Stomach (tissue), 9 donors: ENCODE data around the gene CAPN2. TPM values are rescaled to one million over a fixed set of nuclear protein-coding genes. Genes with fewer than 3 reads are reported as not detected.

Experiments used
- DNase-seq, 2 donors: peaks; one replicate each; pipeline versions ENCODE4 v3.0.0 to v3.0.0-alpha.2; 2013 to 2019
- H3K27ac ChIP-seq, 5 donors: fragments of 200-600 bp in 4 of 5; sonication (generic) in 4 of 5; one replicate each; pipeline ENCODE4 v1.5.1; 2013 to 2019; ENCODE audit warnings: mild to moderate bottlenecking in 1 of 5, moderate library complexity in 1 of 5
- H3K27me3 ChIP-seq, 3 donors: fragments of 200-600 bp; sonication (generic); one replicate each; pipeline ENCODE4 v1.5.1; 2017 to 2019; ENCODE audit warnings: mixed run types in 1 of 3
- H3K36me3 ChIP-seq, 4 donors: fragments of 200-600 bp; sonication (generic); 1 replicate in 3 of 4; 2 replicates in 1 of 4; pipeline ENCODE4 v1.5.1; 2016 to 2019
- H3K4me1 ChIP-seq, 4 donors: fragments of 200-600 bp; sonication (generic); one replicate each; pipeline ENCODE4 v1.5.1; 2016 to 2019
- H3K4me3 ChIP-seq, 4 donors: fragments of 200-600 bp; sonication (generic) in 3 of 4; one replicate each; pipeline ENCODE4 v1.5.1; 2016 to 2019; ENCODE audit warnings: mild to moderate bottlenecking in 1 of 4
- H3K9me3 ChIP-seq, 4 donors: fragments of 200-600 bp; sonication (generic); one replicate each; pipeline ENCODE4 v1.5.1; 2016 to 2019
- CTCF ChIP-seq, 7 experiments: fragments of 450-650 bp in 4 of 7; fragments of 200-600 bp in 3 of 7; sonication (generic) in 3 of 7; IDR thresholded peaks; one replicate each; pipeline ENCODE4 v1.5.1; 2016 to 2019; ENCODE audit warnings: antibody characterized with exemption in 7 of 7, control low read depth in 2 of 7, mild to moderate bottlenecking in 1 of 7
- EP300 ChIP-seq: sonication (generic); formaldehyde crosslinking; IDR thresholded peaks from one replicate; pipeline ENCODE4 v1.6.1; 2017; ENCODE audit warnings: antibody characterized with exemption
- POLR2A ChIP-seq, 4 donors: fragments of 450-650 bp; IDR thresholded peaks; one replicate each; pipeline ENCODE4 v1.6.1; 2016; ENCODE audit warnings: antibody characterized with exemption in 4 of 4, control low read depth in 2 of 4, mild to moderate bottlenecking in 1 of 4, moderate library complexity in 1 of 4
- POLR2AphosphoS5 ChIP-seq, 3 donors: sonication (generic); formaldehyde crosslinking; IDR thresholded peaks; one replicate each; pipeline ENCODE4 v1.6.1; 2016; ENCODE audit warnings: antibody characterized with exemption in 3 of 3
- WGBS, 5 donors: extraction: QIAGEN DNeasy Blood & Tissue Kit in 3 of 5; methylation state at CpG; one replicate each; pipeline versions ENCODE4 v1.1.5 to v1.1.7; 2013 to 2018; 5-methylcytosine and 5-hydroxymethylcytosine counted together
- intact Hi-C: fragments of 100-400 bp; cut with DNase I; formaldehyde crosslinking; loops from one replicate; pipeline ENCODE4 v1.15.1; 2023; ENCODE audit warnings: low total_unique reads
- polyA plus RNA-seq, 3 donors: library from polyadenylated mRNA; stranded (reverse); fragments of 200-250 nt; gene quantifications; one replicate each; pipeline ENCODE4 v1.2.3, GENCODE V29; 2013
- total RNA-seq, 5 donors: library from RNA; depleted of rRNA; stranded (reverse); fragments of >200 nt; gene quantifications; one replicate each; pipeline versions ENCODE4 v1.1.0 to v1.2.3, GENCODE V29; 2014 to 2016
- donor health status: healthy with polysubstance abuse.
- donor health status: Bipolar disorder and iron deficiency.
- donor health status: healthy.

Gene CAPN2
- total and polyA plus RNA-seq, 8 donors = 128 to 739 (median 230) TPM

GRCh38 chr1:223683586-223684487 is 28.5 kb upstream of the CAPN2 start:
- Histone ChIP-seq H3K4me1 (peaks cover 0 to 4% (median 2%) of the 10 kb centered on the region in 4 donors), H3K36me3 (no peaks in the 10 kb centered on the region), H3K9me3 (no peaks in the 10 kb centered on the region), H3K27me3 (no peaks in the 10 kb centered on the region), H3K4me3 (no peak overlapping the region), H3K27ac (no peak overlapping the region)
- peak; percentile 69 to 92 for DNase-seq
- 63 to 69% (median 65%) methylated on average over 8 to 9 of the region's 9 CpGs for WGBS, 5 donors
- TF ChIP-seq EP300 (no peak), POLR2AphosphoS5 (IDR thresholded peaks at IDR 0.05) (no peak), CTCF (IDR thresholded peaks at IDR 0.05) (peak in 5 of 7 experiments; percentile 34 to 78 (median 41)), POLR2A (IDR thresholded peaks at IDR 0.05) (no peak)
- intact Hi-C loops = loop anchor here (10.0 kb wide), 1 partner anchor 549 kb away; no protein-coding TSS in a partner anchor

GRCh38 chr1:223684488-223684792 is 27.9 kb upstream of the CAPN2 start:
- Histone ChIP-seq H3K27me3 (no peaks in the 10 kb centered on the region), H3K4me3 (no peak overlapping the region), H3K27ac (no peak overlapping the region), H3K9me3 (no peaks in the 10 kb centered on the region), H3K4me1 (peaks cover 0 to 4% (median 2%) of the 10 kb centered on the region in 4 donors), H3K36me3 (no peaks in the 10 kb centered on the region)
- DNase-seq = no peak
- WGBS, 5 donors = 76 to 78% (median 77%) methylated on average over 3 of the region's 3 CpGs
- intact Hi-C loops = loop anchor here (10.0 kb wide), 1 partner anchor 550 kb away; no protein-coding TSS in a partner anchor
- TF ChIP-seq POLR2A (IDR thresholded peaks at IDR 0.05) (no peak), EP300 (no peak), CTCF (IDR thresholded peaks at IDR 0.05) (no peak), POLR2AphosphoS5 (IDR thresholded peaks at IDR 0.05) (no peak)

GRCh38 chr1:223691121-223691520 is 21.2 kb upstream of the CAPN2 start:
- 64 to 83% (median 76%) methylated on average over 4 of the region's 4 CpGs for WGBS, 5 donors
- intact Hi-C loops = no loop called here

More at GRCh38 chr1:223691121-223691520, 21.2 kb upstream of the CAPN2 start:
- Histone ChIP-seq H3K4me3 (no peak overlapping the region), H3K9me3 (no peaks in the 10 kb centered on the region), H3K27ac (no peak overlapping the region), H3K4me1 (no peaks in the 10 kb centered on the region), H3K36me3 (no peaks in the 10 kb centered on the region), H3K27me3 (no peaks in the 10 kb centered on the region)
- no peak for DNase-seq
- TF ChIP-seq EP300 (no peak), CTCF (IDR thresholded peaks at IDR 0.05) (no peak), POLR2A (IDR thresholded peaks at IDR 0.05) (no peak), POLR2AphosphoS5 (IDR thresholded peaks at IDR 0.05) (no peak)
